Measurements from ENCODE around the gene DIAPH3.

Gene DIAPH3

DNA sequence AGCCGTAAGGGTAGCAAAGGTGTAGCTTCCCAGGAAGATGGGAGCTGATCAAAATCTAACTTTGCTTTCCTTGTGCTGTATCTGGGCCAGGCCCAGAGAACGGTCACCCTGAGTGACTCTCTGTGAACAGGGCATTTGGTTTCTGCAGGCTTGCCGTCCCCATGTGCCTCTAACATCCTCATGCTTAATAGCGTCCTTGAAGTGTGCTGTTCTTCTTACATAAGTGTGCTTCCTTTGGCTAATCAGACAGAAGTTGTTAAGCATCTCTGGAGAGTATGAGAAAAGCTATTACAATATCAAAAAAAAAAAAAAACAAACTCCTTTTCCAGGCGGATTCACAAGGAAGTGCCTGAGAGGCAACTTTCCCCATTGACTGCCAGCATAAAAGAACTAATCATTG lies 503.7 kb downstream of the DIAPH3 start:
- DNase-seq (ENCODE audit: low spot score): no peak
- no peak for TF ChIP-seq CTCF (IDR thresholded peaks at IDR 0.05; ENCODE audit: extremely low read depth, insufficient read depth, missing control alignments)
- in situ Hi-C loops (cut with MboI; ENCODE audit: low pct_unique_long_range_greater_than_20kb, low sequenced_read_pairs, unreplicated experiment): no loop called here

DNA sequence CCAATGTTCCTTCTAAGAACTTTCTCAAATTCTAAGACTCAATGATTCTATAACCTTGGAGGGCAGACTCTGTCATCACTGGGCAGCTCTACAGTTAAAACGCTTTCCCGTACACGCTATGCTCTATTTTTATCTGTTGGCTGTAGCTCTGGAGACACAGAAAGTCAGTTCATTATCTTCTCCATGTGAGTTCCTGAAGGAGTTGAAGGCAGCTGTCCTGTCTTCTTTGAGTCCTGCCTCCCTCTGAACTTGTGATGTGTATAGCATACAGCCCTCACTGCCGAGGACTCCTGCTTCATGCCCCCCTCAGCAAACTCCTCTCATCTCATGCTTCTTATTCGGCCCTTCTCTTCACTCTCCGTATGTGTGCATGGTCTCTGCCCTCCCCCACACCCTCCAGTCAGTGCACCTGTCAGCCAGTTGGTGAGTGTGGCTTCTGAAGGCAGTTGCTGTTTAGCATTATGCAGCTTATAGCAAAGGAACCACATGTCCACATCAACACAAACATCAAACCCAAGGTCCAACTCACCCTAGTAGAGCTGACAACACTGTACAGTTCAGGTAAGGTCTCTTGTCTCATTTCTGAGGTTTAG lies 504.9 kb downstream of the DIAPH3 start:
- no peak for DNase-seq (ENCODE audit: low spot score)
- in situ Hi-C loops (cut with MboI; ENCODE audit: low pct_unique_long_range_greater_than_20kb, low sequenced_read_pairs, unreplicated experiment): no loop called here
- TF ChIP-seq CTCF (IDR thresholded peaks at IDR 0.05; ENCODE audit: extremely low read depth, insufficient read depth, missing control alignments): no peak

GRCh38 chr13:59658027-59658737 lies 505.5 kb downstream of the DIAPH3 start:
- no peak for TF ChIP-seq CTCF (IDR thresholded peaks at IDR 0.05; ENCODE audit: extremely low read depth, insufficient read depth, missing control alignments)
- DNase-seq (ENCODE audit: low spot score): no peak
- in situ Hi-C loops (cut with MboI; ENCODE audit: low pct_unique_long_range_greater_than_20kb, low sequenced_read_pairs, unreplicated experiment): no loop called here

- no peak for TF ChIP-seq CTCF (IDR thresholded peaks at IDR 0.05; ENCODE audit: extremely low read depth, insufficient read depth, missing control alignments)
- no peak for DNase-seq (ENCODE audit: low spot score)
- in situ Hi-C loops (cut with MboI; ENCODE audit: low pct_unique_long_range_greater_than_20kb, low sequenced_read_pairs, unreplicated experiment): no loop called here
Measured at GRCh38 chr13:59653916-59654315, 509.8 kb downstream of the DIAPH3 start.

GRCh38 chr13:59651479-59651878 lies 512.2 kb downstream of the DIAPH3 start:
- no peak for TF ChIP-seq CTCF (IDR thresholded peaks at IDR 0.05; ENCODE audit: extremely low read depth, insufficient read depth, missing control alignments)
- DNase-seq (ENCODE audit: low spot score): no peak
- in situ Hi-C loops (cut with MboI; ENCODE audit: low pct_unique_long_range_greater_than_20kb, low sequenced_read_pairs, unreplicated experiment): no loop called here

DNA sequence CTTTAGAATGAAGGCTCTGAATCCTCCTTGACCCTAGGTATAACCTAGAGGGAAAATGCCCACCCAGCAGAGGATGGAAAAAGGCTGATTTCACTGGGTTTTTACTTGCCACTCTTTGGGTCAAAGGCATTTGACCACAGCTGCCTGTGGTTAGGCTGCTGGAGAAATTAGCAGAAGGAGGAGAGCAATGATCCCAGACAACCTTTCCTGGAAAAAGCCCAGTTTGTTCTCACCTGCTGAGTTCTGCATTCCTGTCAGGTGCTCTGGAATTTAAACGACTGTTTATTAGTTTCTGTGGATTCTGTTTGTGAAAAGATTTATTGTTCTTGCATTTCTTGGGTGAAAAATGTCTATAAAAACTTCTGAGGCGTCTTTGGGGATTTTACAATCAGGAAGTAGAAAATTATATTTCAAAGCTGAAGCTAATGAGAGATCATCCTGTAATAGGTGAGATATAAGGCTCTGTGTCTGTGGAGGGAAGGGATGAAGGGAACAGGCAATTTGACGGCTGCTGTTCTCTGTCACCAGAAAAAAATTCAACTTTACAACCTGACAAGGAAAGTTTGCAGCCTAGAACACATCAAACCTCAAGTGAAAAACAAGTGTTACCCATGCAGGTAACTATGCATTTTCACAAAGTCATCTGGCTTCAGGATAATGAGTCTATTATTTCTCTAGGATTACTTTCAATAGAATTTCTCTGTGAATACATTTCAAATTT lies 519.7 kb downstream of the DIAPH3 start:
- in situ Hi-C loops (cut with MboI; ENCODE audit: low pct_unique_long_range_greater_than_20kb, low sequenced_read_pairs, unreplicated experiment): no loop called here
- TF ChIP-seq CTCF (IDR thresholded peaks at IDR 0.05; ENCODE audit: extremely low read depth, insufficient read depth, missing control alignments): no peak
- DNase-seq (ENCODE audit: low spot score): no peak

Measured in GM13977 (cell line).